HG03175 (cell line): ENCODE measurements around the gene FSIP1.

Experiments
- ATAC-seq: cut with Tn5 transposase; IDR thresholded peaks from one replicate; pipeline ENCODE4 v1.9.1; 2021; ENCODE audit warnings: mild to moderate bottlenecking, moderate library complexity; ENCODE audit not compliant: unreplicated experiment

Gene FSIP1

GRCh38 chr15:39654304-39654703 is 128.3 kb downstream of the FSIP1 start:
- no peak for ATAC-seq

DNA sequence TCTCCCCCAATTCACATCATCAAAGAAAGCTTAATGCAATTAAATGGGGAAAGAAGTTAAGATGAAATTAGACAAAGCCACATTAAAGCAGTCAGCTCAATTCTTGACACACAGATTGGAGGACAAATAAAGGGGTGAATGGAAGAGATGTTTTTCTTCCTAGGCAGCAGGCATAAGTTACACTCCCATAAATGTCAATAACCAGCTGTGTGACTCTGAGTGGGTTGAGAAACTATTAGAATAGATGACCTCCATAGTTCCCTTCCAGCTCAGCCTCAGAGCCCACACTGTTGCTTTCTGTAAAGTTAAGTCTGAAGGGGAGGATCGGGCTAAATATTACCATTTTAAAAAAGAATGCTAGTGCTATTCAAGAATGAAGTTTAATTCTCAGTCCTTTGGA is 130.8 kb downstream of the FSIP1 start:
- no peak for ATAC-seq

DNA sequence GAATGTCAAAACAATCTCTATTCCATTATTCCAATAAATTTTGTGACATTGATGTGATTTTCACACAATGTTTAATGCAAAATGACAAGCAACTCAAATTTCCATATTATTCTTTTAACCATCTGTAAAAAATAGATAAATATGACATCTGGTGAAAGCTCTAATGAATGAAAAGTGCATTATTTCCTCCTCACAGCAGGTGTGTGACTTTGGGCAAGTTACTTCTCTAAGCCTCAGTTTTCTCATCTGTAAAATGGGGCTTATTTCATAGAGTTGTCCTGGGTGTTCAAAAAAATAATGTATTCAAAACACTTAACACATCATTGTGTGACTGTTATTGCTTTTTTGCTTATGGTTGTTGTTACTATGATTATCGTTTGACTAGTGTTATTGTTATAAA is 131.3 kb downstream of the FSIP1 start:
- no peak for ATAC-seq

GRCh38 chr15:39649757-39650156 is 132.9 kb downstream of the FSIP1 start:
- no peak for ATAC-seq

DNA sequence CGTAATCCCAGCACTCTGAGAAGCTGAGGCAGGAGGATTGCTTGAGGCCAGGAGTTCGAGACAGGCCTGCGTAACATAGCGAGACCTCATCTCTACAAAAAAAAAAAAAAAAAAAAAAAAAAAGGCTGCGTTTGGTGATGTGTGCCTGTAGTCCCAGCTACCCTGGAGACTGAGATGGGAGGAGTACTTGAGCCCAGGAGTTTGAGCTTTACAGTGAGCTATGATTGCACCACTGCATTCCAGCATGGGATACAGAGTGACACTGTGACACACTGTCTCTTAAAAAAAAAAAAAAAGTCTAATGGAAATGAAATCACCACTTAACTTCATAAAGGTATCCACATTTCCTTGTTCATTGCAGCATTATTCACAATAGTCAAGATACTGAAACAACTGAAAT is 136.2 kb downstream of the FSIP1 start:
- no peak for ATAC-seq

DNA sequence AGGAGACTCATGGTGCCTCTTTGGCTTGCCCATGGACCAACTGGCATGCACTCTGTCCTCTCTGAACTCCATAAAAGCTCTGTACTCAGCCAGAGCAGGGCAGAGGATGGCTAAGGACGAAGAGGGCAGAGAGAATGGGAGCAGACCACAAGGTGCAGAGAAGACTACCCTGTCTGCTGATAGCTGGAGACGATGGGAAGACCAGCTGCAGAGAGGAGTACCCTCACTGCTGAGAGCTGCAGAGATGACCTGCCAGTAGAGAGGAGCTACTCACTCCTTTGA is 136.7 kb downstream of the FSIP1 start:
- no peak for ATAC-seq

- ATAC-seq = no peak
These were observed 137.3 kb downstream of the FSIP1 start for GRCh38 chr15:39645138-39645975.

DNA sequence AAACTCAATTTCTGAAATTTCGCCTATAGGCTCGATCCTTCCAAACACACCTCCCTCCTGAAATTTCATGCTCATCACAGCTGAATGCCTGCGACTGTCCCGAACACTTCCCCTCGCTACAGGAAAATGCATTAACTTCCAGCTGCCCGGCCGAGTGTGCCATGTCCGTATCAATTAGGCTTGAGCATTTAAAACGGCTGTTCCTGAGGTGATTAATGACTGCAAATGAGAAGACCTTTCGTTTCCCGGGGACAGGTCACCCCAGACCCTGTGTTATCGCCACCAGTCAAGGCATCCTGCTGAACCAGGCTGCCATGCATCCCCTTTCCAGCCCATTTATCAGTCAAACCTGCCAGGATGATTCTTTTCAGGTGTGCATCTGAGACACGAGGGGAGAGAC is 138.5 kb downstream of the FSIP1 start:
- no peak for ATAC-seq

DNA sequence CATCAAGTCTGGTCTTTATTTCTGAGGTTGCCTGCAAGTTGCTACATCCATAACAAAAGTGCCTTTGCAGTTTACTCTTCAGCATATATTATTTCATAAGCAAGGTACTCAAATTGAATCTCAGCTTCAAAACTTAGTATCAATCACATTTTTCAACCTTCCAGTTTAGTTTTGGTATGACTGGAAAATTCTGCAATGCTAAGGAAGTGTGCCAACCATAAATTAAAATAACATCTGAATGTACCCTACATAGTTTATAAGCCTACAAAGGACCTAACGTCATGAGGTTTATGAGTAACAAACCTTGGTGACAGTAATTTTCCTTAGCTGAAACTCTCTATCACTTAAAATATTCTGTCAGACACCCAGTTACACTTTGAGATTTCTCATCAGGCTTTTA is 138.9 kb downstream of the FSIP1 start:
- no peak for ATAC-seq

DNA sequence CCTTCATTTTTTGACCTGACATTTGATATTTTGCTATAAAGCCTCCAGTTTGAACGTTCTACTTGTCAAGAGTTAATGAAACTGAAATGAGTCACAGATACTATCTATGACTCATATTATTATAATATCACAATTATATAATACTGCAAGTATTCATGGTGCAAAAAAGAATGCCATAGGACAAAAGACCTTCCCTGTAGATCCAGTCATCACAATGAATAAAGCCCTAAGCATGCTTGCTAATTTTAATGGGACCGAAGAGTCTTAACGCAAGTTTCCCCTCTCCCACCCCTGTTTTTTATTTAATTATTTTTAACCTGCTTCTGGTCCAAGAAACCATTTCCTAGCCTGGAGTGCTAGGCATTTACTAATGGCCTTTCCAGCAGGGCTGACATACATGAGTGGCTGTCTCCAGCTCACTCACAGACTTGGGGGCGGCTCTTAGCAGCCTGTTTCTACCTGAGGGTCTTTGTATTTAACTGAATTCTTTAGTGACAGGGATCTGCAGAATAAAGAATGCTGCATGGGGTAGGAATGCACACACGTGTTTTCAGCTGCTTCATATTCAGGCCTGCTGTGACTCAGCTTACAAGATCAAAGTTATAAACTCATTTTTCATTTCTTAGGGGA is 140.5 kb downstream of the FSIP1 start:
- ATAC-seq = no peak

DNA sequence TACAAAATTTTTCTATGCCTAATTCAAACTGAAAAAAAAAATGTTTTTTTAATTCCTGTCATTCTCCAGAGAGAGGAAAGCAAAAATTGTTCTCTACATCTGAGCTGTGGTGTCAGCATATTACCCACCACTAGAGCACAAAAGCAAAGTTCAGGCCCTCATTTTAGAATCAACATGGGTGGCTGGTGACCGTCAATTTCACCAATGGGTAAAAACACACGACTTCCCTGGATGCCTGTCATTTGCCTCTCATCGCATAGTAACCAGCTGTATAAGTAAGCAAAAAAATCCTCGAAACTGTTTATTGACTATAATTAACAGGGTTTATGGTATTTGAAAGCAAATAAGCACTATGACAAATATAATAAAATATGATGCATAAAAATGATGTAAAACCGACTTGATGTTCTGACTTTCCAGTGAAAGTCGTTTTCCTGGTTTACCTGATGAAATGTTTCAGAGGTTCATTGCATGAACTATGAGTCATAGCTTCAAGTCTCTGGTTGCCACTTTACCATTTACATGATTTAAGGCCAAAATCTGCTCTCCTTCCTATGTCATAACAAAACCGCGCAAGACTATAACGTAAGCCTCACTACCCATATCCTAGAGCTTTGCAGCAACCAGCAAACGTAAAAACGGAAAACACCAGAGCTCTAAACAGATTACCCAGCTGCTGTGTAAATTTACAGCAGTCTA is 141.3 kb downstream of the FSIP1 start:
- no peak for ATAC-seq

DNA sequence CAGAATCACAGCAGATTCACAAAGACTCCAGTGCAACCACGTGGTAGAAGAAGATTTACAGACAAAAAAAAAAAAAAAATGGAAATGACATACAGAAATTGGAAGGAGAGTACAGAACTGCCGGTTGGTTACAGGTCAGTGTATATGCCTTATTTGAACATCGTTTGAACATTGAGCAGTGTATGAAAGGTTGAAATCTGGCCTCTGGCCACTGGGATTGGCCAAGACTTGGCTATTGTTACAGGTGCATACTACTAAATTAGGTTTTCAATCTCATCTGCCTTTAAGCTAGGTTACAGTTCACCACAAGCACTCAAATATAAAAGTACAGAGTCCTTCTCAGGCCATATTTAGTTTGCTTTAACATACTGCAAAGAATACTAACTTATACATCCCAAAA is 142.0 kb downstream of the FSIP1 start:
- ATAC-seq = no peak

- no peak for ATAC-seq
These were observed 143.6 kb downstream of the FSIP1 start for GRCh38 chr15:39639037-39639436.

DNA sequence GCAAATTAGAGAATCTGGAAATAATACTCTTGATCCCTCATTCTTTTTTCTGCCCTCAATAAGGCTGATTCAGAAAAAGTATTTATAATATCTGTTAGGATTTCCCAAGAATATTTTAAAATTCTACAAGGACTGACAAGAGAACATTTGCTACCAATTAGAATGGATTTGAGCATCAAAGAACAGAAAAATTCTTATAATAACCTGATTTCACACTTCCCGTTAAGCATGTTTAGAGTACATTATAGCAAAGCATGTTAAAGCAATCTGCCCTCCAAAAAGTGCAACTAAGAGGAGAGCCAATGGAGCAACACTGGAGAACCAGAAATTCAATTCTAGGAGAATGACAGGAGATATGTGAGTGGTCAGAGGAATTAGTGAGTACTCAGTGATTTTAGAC is 144.6 kb downstream of the FSIP1 start:
- no peak for ATAC-seq

- no peak for ATAC-seq
These were observed 151.3 kb downstream of the FSIP1 start for GRCh38 chr15:39631357-39631756.

- ATAC-seq = no peak
These were observed 152.7 kb downstream of the FSIP1 start for GRCh38 chr15:39629906-39630305.

- ATAC-seq = no peak
These were observed 153.3 kb downstream of the FSIP1 start for GRCh38 chr15:39629371-39629770.

GRCh38 chr15:39628546-39629257 is 153.9 kb downstream of the FSIP1 start:
- no peak for ATAC-seq

DNA sequence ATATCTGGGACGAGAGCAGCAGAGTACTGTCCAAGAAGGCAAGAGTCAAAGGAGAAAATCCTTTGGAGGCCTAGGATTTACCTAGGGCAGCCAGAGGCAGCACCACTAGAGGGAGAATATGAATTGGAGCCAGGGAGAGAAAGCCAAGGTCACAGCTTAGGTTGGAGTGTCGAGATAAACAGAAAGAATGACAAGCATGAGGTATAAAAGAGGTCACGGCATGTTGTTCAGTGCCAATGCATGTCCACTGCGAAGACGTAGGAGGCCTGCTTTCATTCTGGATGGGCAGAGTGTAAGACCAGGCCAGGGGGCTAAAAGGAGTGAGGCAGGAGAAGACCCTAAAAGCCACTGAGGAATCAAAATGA is 154.5 kb downstream of the FSIP1 start:
- ATAC-seq = no peak

DNA sequence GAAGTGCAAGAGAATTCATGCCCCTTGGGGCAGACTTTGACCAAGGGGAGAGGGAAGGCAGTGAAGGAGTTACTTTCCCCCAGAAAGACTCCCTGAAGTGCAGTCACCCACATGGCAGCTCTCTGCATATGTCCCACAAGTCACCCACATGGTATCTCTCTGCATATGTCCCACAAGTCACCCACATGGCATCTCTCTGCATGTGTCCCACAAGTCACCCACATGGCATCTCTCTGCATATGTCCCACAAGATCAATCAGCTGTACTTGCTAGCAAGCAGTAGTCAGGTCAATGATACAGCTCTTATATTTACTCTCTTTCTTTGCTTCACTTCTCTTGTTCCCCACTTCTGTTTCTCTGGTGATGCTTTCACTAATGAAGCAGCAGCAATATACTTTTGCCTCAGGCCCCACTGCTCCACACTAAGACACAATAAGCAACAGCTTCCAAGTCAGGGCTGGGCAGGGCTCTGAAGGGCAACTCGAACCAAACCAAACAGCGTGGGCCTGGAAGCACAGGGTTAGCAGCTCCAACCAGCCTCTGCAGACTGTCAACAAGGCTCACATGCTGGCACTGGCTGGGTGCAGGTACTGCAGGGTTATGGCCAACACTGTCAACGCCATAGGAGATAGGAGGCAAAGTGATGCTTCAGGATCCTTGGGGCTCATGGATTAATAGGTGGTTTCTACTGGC is 155.0 kb downstream of the FSIP1 start:
- ATAC-seq = no peak

- no peak for ATAC-seq
These were observed 156.8 kb downstream of the FSIP1 start for GRCh38 chr15:39625856-39626255.
